GM10248 (cell line): ENCODE data around the gene MRPS10.
A peak's percentile ranks its signal among the peaks of the same experiment; 100 is the strongest.

Experiments used
- CTCF ChIA-PET: fragments of 300-600 bp; sonication (Branson Sonifier 250); formaldehyde crosslinking; extraction: SDS; loops from one replicate; lab custom pipeline; 2021; ENCODE audit warnings: antibody characterized with exemption; lab: Yijun Ruan, JAX
- POLR2A ChIA-PET: fragments of 350-650 bp; sonication (Branson Sonifier 250); formaldehyde crosslinking; extraction: SDS; loops from one replicate; lab custom pipeline; 2020; ENCODE audit warnings: antibody characterized with exemption; lab: Yijun Ruan, JAX
- DNase-seq: peaks from one replicate; pipeline ENCODE4 v3.0.0; 2012; ENCODE audit errors: extremely low spot score
- TF ChIP-seq, protein P1 (sequence below): IDR thresholded peaks from 2 replicates; pipeline ENCODE4 v1.5.1; 2012; ENCODE audit warnings: mild to moderate bottlenecking, low read depth; ENCODE audit errors: extremely low read depth, missing control alignments, control extremely low read depth

Gene MRPS10

GRCh38 chr6:42241915-42242314, 24.3 kb upstream of the MRPS10 start:
- no peak for DNase-seq
- TF ChIP-seq, protein P1, sequence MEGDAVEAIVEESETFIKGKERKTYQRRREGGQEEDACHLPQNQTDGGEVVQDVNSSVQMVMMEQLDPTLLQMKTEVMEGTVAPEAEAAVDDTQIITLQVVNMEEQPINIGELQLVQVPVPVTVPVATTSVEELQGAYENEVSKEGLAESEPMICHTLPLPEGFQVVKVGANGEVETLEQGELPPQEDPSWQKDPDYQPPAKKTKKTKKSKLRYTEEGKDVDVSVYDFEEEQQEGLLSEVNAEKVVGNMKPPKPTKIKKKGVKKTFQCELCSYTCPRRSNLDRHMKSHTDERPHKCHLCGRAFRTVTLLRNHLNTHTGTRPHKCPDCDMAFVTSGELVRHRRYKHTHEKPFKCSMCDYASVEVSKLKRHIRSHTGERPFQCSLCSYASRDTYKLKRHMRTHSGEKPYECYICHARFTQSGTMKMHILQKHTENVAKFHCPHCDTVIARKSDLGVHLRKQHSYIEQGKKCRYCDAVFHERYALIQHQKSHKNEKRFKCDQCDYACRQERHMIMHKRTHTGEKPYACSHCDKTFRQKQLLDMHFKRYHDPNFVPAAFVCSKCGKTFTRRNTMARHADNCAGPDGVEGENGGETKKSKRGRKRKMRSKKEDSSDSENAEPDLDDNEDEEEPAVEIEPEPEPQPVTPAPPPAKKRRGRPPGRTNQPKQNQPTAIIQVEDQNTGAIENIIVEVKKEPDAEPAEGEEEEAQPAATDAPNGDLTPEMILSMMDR: no peak
- ChIA-PET POLR2A (no interaction called here), CTCF (interaction anchor here (1.3 to 2.4 kb wide), 5 partner anchors 19 to 484 kb away, joined by 3 to 11 read pairs (median 4); no protein-coding TSS in a partner anchor)

GRCh38 chr6:42239736-42240375, 22.2 kb upstream of the MRPS10 start:
- DNase-seq: no peak
- ChIA-PET CTCF (no interaction called here), POLR2A (no interaction called here)
- TF ChIP-seq, protein P1: no peak

- no peak for DNase-seq
- POLR2A ChIA-PET: no interaction called here
- TF ChIP-seq, protein P1: no peak
- CTCF ChIA-PET: interaction anchor here (0.9 kb wide), 1 partner anchor 162 kb away, joined by 3 read pairs; no protein-coding TSS in a partner anchor
Measured at GRCh38 chr6:42239333-42239732, 21.7 kb upstream of the MRPS10 start.

DNA sequence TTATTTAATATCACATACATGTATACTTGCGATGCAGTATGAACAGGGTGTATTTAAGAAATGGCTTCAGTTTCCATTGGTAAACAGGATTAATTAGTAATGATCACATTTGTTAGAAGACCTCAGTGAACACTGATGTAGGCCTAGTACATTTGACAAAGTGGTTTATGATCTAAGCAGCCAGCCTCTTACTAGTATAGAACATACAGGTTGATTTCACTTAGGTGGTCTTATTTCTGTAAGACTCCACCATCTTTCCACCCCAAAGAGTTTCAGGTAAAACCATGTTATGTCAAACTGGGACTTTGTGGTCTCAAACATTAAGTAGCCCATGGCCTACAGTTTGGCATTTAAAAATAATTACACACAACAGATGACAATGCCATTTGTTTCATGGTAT, 20.2 kb upstream of the MRPS10 start:
- CTCF ChIA-PET: no interaction called here
- TF ChIP-seq, protein P1: no peak
- POLR2A ChIA-PET: no interaction called here
- DNase-seq: no peak

- DNase-seq: peak; percentile 46
Measured at GRCh38 chr6:42236682-42237473, 19.2 kb upstream of the MRPS10 start.

GRCh38 chr6:42236030-42236429, 18.4 kb upstream of the MRPS10 start:
- TF ChIP-seq, protein P1: no peak
- DNase-seq: no peak
- ChIA-PET CTCF (interaction anchor here (0.7 to 1.9 kb wide), 6 partner anchors 10 to 449 kb away, joined by 3 to 5 read pairs (median 4); partner anchors contain the start of genes TOMM6 and UBR2), POLR2A (no interaction called here)

More at GRCh38 chr6:42236682-42237473, 19.2 kb upstream of the MRPS10 start:
- CTCF ChIA-PET: interaction anchor here (0.8 to 1.9 kb wide), 7 partner anchors 11 to 450 kb away, joined by 3 to 5 read pairs (median 4); partner anchors contain the start of gene UBR2
- POLR2A ChIA-PET: no interaction called here
- TF ChIP-seq, protein P1: no peak
